HFFc6 (cell line): ENCODE results near the gene RFT1. TPM values are rescaled to one million over a fixed set of nuclear protein-coding genes. Genes with fewer than 3 reads are reported as not detected.

Experiments
- DNase-seq: peaks from one replicate; pipeline ENCODE4 v3.0.0-alpha.2; 2018
- H3K27ac Mint-ChIP-seq: 2 replicates; pipeline ENCODE4 v1.8.0; 2020; ENCODE audit warnings: mild to moderate bottlenecking, mixed read lengths
- H3K27me3 Mint-ChIP-seq: 2 replicates; pipeline ENCODE4 v1.8.0; 2021; ENCODE audit warnings: mild to moderate bottlenecking, moderate library complexity, mixed read lengths; ENCODE audit not compliant: insufficient read depth
- H3K36me3 Mint-ChIP-seq: 2 replicates; pipeline ENCODE4 v1.8.0; 2021; ENCODE audit warnings: low read depth, mixed read lengths
- H3K4me1 Mint-ChIP-seq: 2 replicates; pipeline ENCODE4 v1.8.0; 2020; ENCODE audit warnings: low read depth, mixed read lengths
- H3K4me3 Mint-ChIP-seq: 2 replicates; pipeline ENCODE4 v1.8.0; 2020; ENCODE audit warnings: mild to moderate bottlenecking, moderate library complexity, mixed read lengths
- H3K9me3 Mint-ChIP-seq: 2 replicates; pipeline ENCODE4 v1.8.0; 2020; ENCODE audit warnings: mild to moderate bottlenecking, mixed read lengths
- CTCF ChIP-seq: fragments of 200-600 bp; sonication (generic); IDR thresholded peaks from 2 replicates; pipeline ENCODE4 v1.5.0; 2021; ENCODE audit warnings: antibody characterized with exemption, mild to moderate bottlenecking
- long read RNA-seq: library from polyadenylated mRNA; unstranded; transcript quantifications from one replicate; pipeline ENCODE4 v2.0.0, GENCODE V29; 2019
- total RNA-seq, 6 experiments: library from RNA; stranded (reverse); fragmentation: NEBNext Ultra II Directional; extraction: Animal tissue kit (Norgen Biotek cat#: 25700); gene quantifications; 2 replicates in 1 of 6; 3 replicates in 5 of 6; pipeline ENCODE4 v1.2.3, GENCODE V29; 2021

The RFT1 gene, protein sequence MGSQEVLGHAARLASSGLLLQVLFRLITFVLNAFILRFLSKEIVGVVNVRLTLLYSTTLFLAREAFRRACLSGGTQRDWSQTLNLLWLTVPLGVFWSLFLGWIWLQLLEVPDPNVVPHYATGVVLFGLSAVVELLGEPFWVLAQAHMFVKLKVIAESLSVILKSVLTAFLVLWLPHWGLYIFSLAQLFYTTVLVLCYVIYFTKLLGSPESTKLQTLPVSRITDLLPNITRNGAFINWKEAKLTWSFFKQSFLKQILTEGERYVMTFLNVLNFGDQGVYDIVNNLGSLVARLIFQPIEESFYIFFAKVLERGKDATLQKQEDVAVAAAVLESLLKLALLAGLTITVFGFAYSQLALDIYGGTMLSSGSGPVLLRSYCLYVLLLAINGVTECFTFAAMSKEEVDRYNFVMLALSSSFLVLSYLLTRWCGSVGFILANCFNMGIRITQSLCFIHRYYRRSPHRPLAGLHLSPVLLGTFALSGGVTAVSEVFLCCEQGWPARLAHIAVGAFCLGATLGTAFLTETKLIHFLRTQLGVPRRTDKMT
- 10 to 100 TPM; 32.9 to 39.6 (median 34.7) TPM for total RNA-seq
- long read RNA-seq, full-length matches to known transcripts, result 73 of 87 reads
- long read RNA-seq, partial matches to known transcripts, result 8 of 87 reads
- long read RNA-seq, other reads (novel, unspliced or antisense), result 6 of 87 reads

DNA sequence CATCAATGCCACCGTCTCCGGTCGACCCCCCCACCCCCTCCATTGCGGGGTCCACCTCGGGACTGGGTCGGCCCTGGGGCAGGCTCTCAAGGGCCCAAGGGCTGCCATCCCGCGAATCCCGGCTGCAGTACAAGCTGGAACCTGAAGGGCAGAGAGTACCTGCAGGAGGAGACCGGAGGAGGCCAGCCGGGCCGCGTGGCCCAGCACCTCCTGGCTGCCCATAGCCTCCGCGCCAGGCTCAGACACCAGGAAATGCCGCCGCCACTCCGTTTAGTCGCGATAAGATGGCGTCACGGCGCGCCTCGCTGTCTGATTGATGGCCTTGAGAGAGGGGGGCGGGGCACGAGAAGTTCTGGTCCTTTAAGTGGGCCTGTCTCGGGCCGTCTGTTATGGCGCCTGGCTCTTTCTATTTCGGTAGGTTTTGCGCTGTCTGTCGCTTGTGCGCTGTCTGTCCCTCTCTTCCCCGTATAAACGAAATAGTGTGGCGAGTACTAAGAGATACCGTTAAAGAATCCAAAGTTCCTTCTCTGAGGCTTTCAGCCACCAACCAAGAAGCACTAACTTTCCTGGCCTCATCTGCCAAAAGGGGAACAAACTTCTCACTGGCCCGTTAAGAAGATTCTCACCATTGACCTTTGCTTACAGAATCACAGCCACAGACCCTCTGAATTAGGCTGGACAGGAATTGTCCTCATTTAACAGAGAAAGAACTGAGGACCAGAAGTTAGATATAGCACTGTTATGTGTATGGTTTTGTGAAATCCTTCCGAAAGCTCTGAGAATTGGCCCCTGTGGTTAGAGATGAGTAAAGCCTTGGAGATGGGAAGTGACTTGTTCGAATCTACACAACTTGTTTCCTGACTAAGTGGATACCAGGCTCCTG, at the start of gene RFT1:
Gene RFT1 (minus strand): TSS at position 257 of the 883 bp plus-strand sequence. CDS start 35 bp downstream, at position 222.
- peak; percentile 92 for DNase-seq
- Mint-ChIP-seq H3K27me3 (peaks cover 2% of the 10 kb centered on the region; the same call in 1 of the 2 replicates), H3K27ac (peak within 1 kb of the TSS; percentile 97), H3K4me3 (peak within 1 kb of the TSS; percentile 93), H3K36me3 (no peaks in the 10 kb centered on the region), H3K9me3 (no peaks in the 10 kb centered on the region), H3K4me1 (peaks cover 28% of the 10 kb centered on the region)
- TF ChIP-seq CTCF, result peak; percentile 44; the same call in 1 of the 2 replicates

- no peak overlapping the region for H3K27ac Mint-ChIP-seq
- H3K36me3 Mint-ChIP-seq, result peaks cover 8% of the 10 kb centered on the region
- TF ChIP-seq CTCF, result no peak
- DNase-seq, result no peak
- H3K4me1 Mint-ChIP-seq, result peaks cover 18% of the 10 kb centered on the region
- H3K9me3 Mint-ChIP-seq, result no peaks in the 10 kb centered on the region
- no peak overlapping the region for H3K4me3 Mint-ChIP-seq
- no peaks in the 10 kb centered on the region for H3K27me3 Mint-ChIP-seq
These were observed 49.3 kb upstream of the RFT1 start for GRCh38 chr3:53179580-53179979.

DNA sequence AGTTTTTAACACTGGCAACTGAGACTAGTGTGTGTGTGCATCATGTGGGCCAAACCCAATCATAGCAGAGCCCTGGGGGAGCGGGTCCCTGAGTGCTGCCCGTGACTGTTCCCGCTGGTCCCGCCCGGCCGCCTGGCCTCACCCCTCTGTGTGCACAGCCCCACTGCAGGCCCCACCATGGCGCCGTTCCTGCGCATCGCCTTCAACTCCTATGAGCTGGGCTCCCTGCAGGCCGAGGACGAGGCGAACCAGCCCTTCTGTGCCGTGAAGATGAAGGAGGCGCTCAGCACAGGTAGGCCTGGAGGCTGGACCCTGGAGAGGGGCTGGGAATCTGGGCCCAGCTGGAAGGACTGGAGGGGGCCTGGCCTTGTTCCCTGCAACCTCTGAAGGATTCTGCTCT, 48.0 kb upstream of the RFT1 start:
- Mint-ChIP-seq H3K4me1 (peaks cover 18% of the 10 kb centered on the region), H3K27ac (no peak overlapping the region), H3K36me3 (peaks cover 8% of the 10 kb centered on the region), H3K27me3 (no peaks in the 10 kb centered on the region), H3K9me3 (no peaks in the 10 kb centered on the region), H3K4me3 (no peak overlapping the region)
- no peak for DNase-seq
- TF ChIP-seq CTCF, result no peak

DNA sequence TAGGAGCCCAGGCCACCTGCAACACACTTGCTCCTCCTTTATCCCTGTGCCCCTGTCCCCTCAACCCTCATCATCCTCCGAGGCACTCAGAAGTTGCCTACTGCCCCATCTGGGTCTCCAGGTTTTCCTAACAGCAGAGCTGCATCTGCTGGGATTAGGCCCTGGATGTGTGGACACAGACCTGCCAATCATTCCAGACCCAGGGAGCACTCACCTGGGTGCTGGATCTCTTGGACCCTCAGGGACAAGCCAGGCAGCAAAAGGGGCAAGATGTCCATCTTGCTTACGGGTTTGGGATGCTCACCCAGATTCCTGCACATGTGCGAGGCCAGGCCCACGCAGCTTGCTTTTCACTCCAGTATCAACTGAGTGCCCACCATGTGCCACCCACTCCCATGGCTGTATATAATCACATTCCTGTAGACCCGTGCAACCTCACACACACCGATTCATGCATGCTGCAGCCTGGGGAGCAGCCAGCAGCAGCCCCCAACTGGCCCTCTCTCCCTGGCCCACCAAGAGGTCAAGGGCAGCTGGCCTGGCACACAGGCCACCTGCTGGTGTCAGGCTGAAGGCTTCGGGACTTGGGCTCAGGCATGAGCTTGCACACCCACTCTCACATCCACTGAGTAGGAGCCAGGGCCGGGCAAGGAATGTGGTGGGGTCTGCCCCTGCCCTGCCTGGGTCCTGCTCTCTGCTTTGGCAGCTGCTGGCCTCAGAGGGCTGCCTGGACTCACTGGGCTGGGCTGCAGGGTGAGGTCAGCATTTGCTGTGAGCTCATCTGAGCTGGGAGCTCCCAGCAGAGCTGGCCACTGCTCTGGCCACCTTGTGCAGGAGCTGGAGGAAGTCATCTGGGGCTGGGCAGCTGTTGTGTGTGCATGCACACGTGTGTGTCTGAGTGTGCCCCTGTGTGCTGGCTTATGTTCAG, 45.6 kb upstream of the RFT1 start:
- Mint-ChIP-seq H3K4me3 (no peak overlapping the region), H3K27ac (no peak overlapping the region), H3K36me3 (no peaks in the 10 kb centered on the region; the same call in 1 of the 2 replicates), H3K27me3 (peaks cover 1% of the 10 kb centered on the region; the same call in 1 of the 2 replicates), H3K4me1 (peaks cover 19% of the 10 kb centered on the region), H3K9me3 (no peaks in the 10 kb centered on the region)
- peak; percentile 18; the same call in 1 of the 2 replicates for TF ChIP-seq CTCF
- DNase-seq, result no peak
